CD4-positive, alpha-beta T cell (primary cell): ENCODE results near the gene GSTM5. TPM values are rescaled to one million over a fixed set of nuclear protein-coding genes. Genes with fewer than 3 reads are reported as not detected.
"Not testable (repeated sequence)": the region's sequence is repeated elsewhere in the genome, so short reads cannot be mapped to it uniquely, and the experiment has no call there.

ENCODE experiments used
- ATAC-seq: fragments of 200-7000 bp; cut with Tn5 transposase; one replicate; pipeline ENCODE4 v1.10.0; 2022; ENCODE audit warnings: mild to moderate bottlenecking; ENCODE audit not compliant: poor library complexity
- CTCF ChIA-PET: fragments of 350-600 bp; sonication (Branson Sonifier 250); formaldehyde crosslinking; loops from one replicate; lab custom pipeline; 2021; ENCODE audit warnings: antibody characterized with exemption, inconsistent platforms; lab: Charles Lee
- POLR2A ChIA-PET: fragments of 350-600 bp; sonication (Branson Sonifier 250); formaldehyde crosslinking; loops from one replicate; lab custom pipeline; 2021; ENCODE audit warnings: antibody characterized with exemption, inconsistent platforms; lab: Charles Lee
- DNase-seq, 14 experiments: peaks; one replicate each; pipeline ENCODE4 v3.0.0-alpha.2; 2013 to 2020; ENCODE audit warnings: mixed read lengths in 2 of 14
- H3K27ac ChIP-seq, 2 donors: one replicate each; pipeline versions ENCODE4 v1.5.1 to v1.7.0; 2013; ENCODE audit warnings: low read length in 2 of 2, low read depth in 1 of 2, mild to moderate bottlenecking in 1 of 2
- H3K27me3 ChIP-seq, 2 experiments: 1 replicate in 1 of 2; 2 replicates in 1 of 2; pipeline versions ENCODE4 v1.6.1 to v1.7.0; 2013; ENCODE audit warnings: low read length in 2 of 2, control low read depth in 1 of 2, mild to moderate bottlenecking in 1 of 2, moderate library complexity in 1 of 2; ENCODE audit not compliant: insufficient read depth in 2 of 2, control insufficient read depth in 1 of 2
- H3K36me3 ChIP-seq: one replicate; pipeline ENCODE4 v1.6.1; 2013; ENCODE audit warnings: low read length, control low read depth; ENCODE audit not compliant: insufficient read depth
- H3K4me1 ChIP-seq: one replicate; pipeline ENCODE4 v1.6.1; 2013; ENCODE audit warnings: low read length, control low read depth; ENCODE audit not compliant: insufficient read depth
- H3K4me3 ChIP-seq: one replicate; pipeline ENCODE4 v1.5.1; 2013; ENCODE audit warnings: mild to moderate bottlenecking, low read length, moderate library complexity
- H3K9me3 ChIP-seq, 2 experiments: 1 replicate in 1 of 2; 2 replicates in 1 of 2; pipeline versions ENCODE4 v1.6.1 to v1.7.0; 2013; ENCODE audit warnings: low read length in 2 of 2, mild to moderate bottlenecking in 2 of 2, control low read depth in 1 of 2, moderate library complexity in 1 of 2; ENCODE audit not compliant: control insufficient read depth in 1 of 2, insufficient read depth in 1 of 2
- H3K27ac Mint-ChIP-seq: one replicate; pipeline ENCODE4 v1.8.0; 2020; ENCODE audit warnings: mixed read lengths
- H3K27me3 Mint-ChIP-seq: one replicate; pipeline ENCODE4 v1.8.0; 2021; ENCODE audit warnings: mixed read lengths
- H3K36me3 Mint-ChIP-seq: one replicate; pipeline ENCODE4 v1.8.0; 2021; ENCODE audit warnings: low read depth, mixed read lengths
- H3K4me1 Mint-ChIP-seq: one replicate; pipeline ENCODE4 v1.8.0; 2021; ENCODE audit warnings: low read depth, mixed read lengths
- H3K4me3 Mint-ChIP-seq: one replicate; pipeline ENCODE4 v1.8.0; 2020; ENCODE audit warnings: mild to moderate bottlenecking, mixed read lengths
- H3K9me3 Mint-ChIP-seq: one replicate; pipeline ENCODE4 v1.8.0; 2020; ENCODE audit warnings: mixed read lengths
- CTCF ChIP-seq: fragments of 200-600 bp; IDR thresholded peaks from one replicate; pipeline ENCODE4 v1.8.0; 2022; ENCODE audit warnings: antibody characterized with exemption, mild to moderate bottlenecking
- intact Hi-C, 2 experiments: fragments of 100-400 bp; cut with DNase I in 1 of 2; cut with micrococcal nuclease in 1 of 2; formaldehyde crosslinking; loops; one replicate each; pipeline versions ENCODE4 v1.15.1 to v1.9.0; 2023 to 2025; cut with DNase I, micrococcal nuclease
- total RNA-seq, 174 experiments: library from RNA in 2 of 174; stranded (reverse) in 2 of 174; gene quantifications; one replicate each; pipeline ENCODE4 v1.2.3 and lab custom pipeline; 2021 to 2026

The GSTM5 gene
- total RNA-seq, 2 experiments from 2014 or later = 0.20 to 0.36 TPM

DNA sequence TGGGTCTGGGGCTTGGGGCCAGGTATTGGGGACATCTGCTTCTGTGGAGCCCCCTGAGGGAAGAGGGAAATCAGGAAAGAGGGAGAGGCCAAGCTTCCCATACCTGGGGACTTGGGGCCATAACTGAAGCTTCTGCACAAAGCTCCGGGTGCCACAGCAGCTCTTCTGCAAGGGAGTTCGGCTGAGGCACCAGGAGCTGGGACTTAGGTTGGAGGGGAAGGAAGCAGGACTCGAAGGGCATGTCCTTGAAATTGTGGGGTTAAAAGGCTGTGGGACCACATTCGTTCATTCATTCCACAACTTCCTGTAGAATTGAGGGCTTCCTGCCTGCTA, 53.4 kb downstream of the GSTM5 start:
- ChIA-PET CTCF (no interaction called here), POLR2A (no interaction called here)
- Mint-ChIP-seq H3K36me3 (no peaks in the 10 kb centered on the region), H3K9me3 (no peaks in the 10 kb centered on the region), H3K27ac (no peak overlapping the region), H3K4me3 (no peak overlapping the region), H3K4me1 (no peaks in the 10 kb centered on the region), H3K27me3 (no peaks in the 10 kb centered on the region)
- Histone ChIP-seq H3K27me3 (no peaks in the 10 kb centered on the region), H3K27ac (no peak overlapping the region), H3K4me3 (no peak overlapping the region), H3K4me1 (peaks cover 3% of the 10 kb centered on the region), H3K9me3 (no peaks in the 10 kb centered on the region), H3K36me3 (no peaks in the 10 kb centered on the region)
- no peak for DNase-seq
- intact Hi-C loops = no loop called here
- ATAC-seq = no peak
- no peak for TF ChIP-seq CTCF

GRCh38 chr1:109765896-109766615, 54.0 kb downstream of the GSTM5 start:
- H3K9me3 Mint-ChIP-seq = no peaks in the 10 kb centered on the region
- no peak overlapping the region for H3K27ac ChIP-seq
- no peaks in the 10 kb centered on the region for H3K36me3 Mint-ChIP-seq
- no peak for ATAC-seq
- H3K36me3 ChIP-seq = no peaks in the 10 kb centered on the region
- no peak overlapping the region for H3K4me3 Mint-ChIP-seq
- no peak for DNase-seq
- H3K27ac Mint-ChIP-seq = no peak overlapping the region
- H3K27me3 Mint-ChIP-seq = no peaks in the 10 kb centered on the region
- H3K4me1 Mint-ChIP-seq = no peaks in the 10 kb centered on the region
- no peaks in the 10 kb centered on the region for H3K27me3 ChIP-seq
- H3K4me1 ChIP-seq = peaks cover 3% of the 10 kb centered on the region
- ChIA-PET POLR2A (no interaction called here), CTCF (no interaction called here)
- H3K9me3 ChIP-seq = no peaks in the 10 kb centered on the region
- TF ChIP-seq CTCF = no peak
- intact Hi-C loops = no loop called here
- no peak overlapping the region for H3K4me3 ChIP-seq

DNA sequence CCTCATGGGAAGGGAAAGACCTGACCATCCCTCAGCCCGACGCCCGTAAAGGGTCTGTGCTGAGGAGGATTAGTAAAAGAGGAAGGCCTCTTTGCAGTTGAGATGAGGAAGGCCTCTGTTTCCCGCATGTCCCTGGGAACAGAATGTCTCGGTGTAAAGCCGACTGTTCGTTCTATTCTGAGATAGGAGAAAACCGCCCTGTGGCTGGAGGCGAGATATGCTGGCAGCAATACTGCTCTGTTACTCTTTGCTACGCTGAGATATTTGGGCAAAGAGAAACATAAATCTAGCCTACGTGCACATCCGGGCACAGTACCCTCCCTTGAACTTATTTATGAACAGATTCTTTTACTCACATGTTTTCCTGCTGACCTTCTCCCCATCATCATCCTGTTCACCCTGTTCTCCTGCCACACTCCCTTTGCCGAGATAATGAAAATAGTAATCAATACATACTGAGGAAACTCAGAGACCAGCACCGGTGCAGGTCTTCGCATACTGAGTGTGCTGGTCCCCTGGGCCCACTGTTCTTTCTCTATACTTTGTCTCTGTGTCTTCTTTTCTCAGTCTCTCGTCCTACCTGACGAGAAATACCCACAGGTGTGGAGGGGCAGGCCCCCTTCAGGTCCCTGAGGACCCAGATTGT, 55.1 kb downstream of the GSTM5 start:
- DNase-seq, H3K4me1 Mint-ChIP-seq, ATAC-seq, POLR2A ChIA-PET, H3K27ac Mint-ChIP-seq, H3K27me3 ChIP-seq, H3K9me3 Mint-ChIP-seq, H3K27me3 Mint-ChIP-seq, H3K4me3 ChIP-seq, H3K27ac ChIP-seq, H3K9me3 ChIP-seq, intact Hi-C loops, H3K36me3 ChIP-seq, CTCF ChIA-PET, H3K36me3 Mint-ChIP-seq, H3K4me1 ChIP-seq, H3K4me3 Mint-ChIP-seq: not testable (repeated sequence)

Other genes starting within 250 kb of the GSTM5 start
- gene SYPL2, start 245.7 kb upstream of the GSTM5 start, total RNA-seq = not detected
- 10 to 100 TPM; 11.8 to 13.1 TPM for gene ATXN7L2, start 228.3 kb upstream of the GSTM5 start, total RNA-seq
- 10 to 100 TPM; 12.0 to 15.0 TPM for gene CYB561D1, start 218.2 kb upstream of the GSTM5 start, total RNA-seq
- 10 to 100 TPM; 16.9 TPM for gene AMIGO1, start 202.5 kb upstream of the GSTM5 start, total RNA-seq
- gene GPR61, start 172.4 kb upstream of the GSTM5 start, total RNA-seq = under 1 TPM; 0.53 to 0.85 TPM
- gene GNAI3, start 163.6 kb upstream of the GSTM5 start, total RNA-seq = 1 to 10 TPM; 5.1 to 5.4 TPM
- not detected for gene GNAT2, start 92.6 kb upstream of the GSTM5 start, total RNA-seq
- 100 to 1,000 TPM; 170 to 191 TPM for gene AMPD2, start 92.4 kb upstream of the GSTM5 start, total RNA-seq
- 10 to 100 TPM; 17.7 to 20.7 TPM for gene GSTM4, start 56.2 kb upstream of the GSTM5 start, total RNA-seq
- gene GSTM2, start 44.2 kb upstream of the GSTM5 start, total RNA-seq = 100 to 1,000 TPM; 106 to 107 TPM
- gene GSTM1, start 24.4 kb upstream of the GSTM5 start, total RNA-seq = 10 to 100 TPM; 31.9 to 36.2 TPM
- gene GSTM3, start 28.8 kb downstream of the GSTM5 start, total RNA-seq = 10 to 100 TPM; 14.8 to 15.4 TPM
- not detected for gene EPS8L3, start 51.7 kb downstream of the GSTM5 start, total RNA-seq
- 1 to 10 TPM; 6.5 to 6.7 TPM for gene CSF1, start 198.6 kb downstream of the GSTM5 start, total RNA-seq